HG03558 (cell line): ENCODE data around the gene PPIP5K1.
"Not testable (repeated sequence)": the region's sequence is repeated elsewhere in the genome, so short reads cannot be mapped to it uniquely, and the experiment has no call there.

ENCODE experiments used
- ATAC-seq: cut with Tn5 transposase; IDR thresholded peaks from one replicate; pipeline ENCODE4 v1.9.1; 2021; ENCODE audit warnings: moderate number of reproducible peaks; ENCODE audit not compliant: unreplicated experiment; ENCODE audit errors: extremely low read depth

Gene PPIP5K1

DNA sequence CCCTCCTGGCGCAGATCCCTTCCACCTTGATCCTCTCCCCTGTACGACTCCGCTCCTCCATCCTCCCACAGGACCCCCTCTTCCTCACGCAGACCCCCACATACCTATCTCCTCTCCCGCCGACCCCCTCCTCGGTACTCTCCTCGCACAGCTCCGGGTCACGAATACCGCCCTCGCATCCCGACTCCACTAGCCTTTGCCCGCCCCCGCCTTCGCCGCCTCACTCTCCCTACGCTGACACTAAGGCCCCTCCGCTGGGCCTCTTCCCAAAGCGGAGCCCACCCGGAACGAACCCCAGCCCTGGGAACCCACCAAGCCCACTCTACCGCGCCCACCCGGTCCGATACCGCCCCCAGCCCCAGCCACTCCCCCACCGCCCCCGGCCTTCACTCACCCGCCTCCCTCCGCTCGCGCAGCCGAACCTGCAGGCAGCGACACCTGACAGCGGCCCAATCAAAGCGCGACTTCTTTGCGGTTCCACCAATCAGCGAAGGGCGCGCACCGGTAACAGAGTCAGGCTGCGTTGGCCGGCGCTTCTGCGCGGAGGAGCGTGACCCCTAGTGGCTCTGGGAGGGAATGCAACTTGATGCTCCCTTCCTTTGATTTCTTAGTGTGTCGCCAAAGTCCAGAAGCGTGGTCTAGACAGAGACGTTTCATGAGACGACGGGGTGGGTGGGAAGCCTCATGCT is at the start of gene PPIP5K1:
Gene PPIP5K1, minus strand, starts transcription at position 431 of the 689 bp plus-strand sequence. CDS start 5,704 bp downstream, outside the sequence.
- ATAC-seq: peak; percentile 67

DNA sequence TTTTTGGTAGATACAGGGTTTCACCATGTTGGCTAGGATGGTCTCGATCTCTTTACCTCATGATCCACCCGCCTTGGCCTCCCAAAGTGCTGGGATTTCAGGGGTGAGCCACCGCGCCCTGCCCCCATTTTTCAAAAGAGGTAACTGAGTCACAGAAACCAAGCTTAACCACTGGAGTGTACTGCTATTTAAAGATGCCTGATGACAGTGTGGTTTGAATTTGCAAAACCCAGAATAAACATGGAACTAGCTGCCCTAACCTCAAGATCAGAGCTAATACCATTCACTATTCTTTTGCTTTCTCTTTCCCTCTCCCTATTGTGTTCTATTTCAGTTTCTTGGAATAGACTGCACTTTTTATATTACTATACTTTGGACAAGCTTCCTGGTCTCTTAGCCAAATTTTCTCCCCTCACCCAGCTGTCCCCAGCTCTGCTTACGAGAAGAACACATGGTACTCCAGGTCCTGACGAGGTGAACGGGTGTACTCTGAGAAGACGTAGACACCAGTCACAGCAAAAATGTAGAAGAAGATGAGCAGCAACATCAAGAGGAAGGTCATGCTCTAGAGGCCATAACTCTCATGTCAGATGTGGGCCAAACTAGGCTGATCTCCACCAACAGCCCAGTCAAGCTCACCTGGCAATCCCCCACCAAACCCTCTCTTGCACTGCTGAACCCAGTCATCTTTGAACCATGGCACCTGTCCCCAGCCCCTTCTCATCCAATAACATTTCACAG is 48.6 kb upstream of the PPIP5K1 start:
- not testable (repeated sequence) for ATAC-seq

DNA sequence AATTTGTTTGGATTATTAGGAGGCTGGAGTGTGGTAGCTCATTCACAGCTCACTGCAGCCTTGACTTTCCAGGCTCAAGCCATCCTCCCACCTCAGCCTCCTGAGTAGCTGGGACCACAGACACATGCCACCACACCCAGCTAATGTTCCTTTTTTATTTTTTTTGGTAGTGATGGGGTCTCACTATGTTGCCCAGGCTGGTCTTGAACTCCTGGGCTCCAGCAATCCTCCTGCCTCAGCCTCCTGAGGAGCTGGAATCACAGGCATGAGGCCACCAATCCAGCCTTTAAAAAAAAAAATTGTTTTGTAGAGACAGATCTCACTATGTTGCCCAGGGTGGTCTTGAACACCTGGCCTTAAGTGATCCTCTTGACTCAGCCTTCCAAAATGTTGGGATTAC is 36.9 kb upstream of the PPIP5K1 start:
- ATAC-seq: not testable (repeated sequence)

GRCh38 chr15:43625106-43625505 is 35.1 kb upstream of the PPIP5K1 start:
- no peak for ATAC-seq

- not testable (repeated sequence) for ATAC-seq
Observed at GRCh38 chr15:43622068-43622799, 32.2 kb upstream of the PPIP5K1 start.

DNA sequence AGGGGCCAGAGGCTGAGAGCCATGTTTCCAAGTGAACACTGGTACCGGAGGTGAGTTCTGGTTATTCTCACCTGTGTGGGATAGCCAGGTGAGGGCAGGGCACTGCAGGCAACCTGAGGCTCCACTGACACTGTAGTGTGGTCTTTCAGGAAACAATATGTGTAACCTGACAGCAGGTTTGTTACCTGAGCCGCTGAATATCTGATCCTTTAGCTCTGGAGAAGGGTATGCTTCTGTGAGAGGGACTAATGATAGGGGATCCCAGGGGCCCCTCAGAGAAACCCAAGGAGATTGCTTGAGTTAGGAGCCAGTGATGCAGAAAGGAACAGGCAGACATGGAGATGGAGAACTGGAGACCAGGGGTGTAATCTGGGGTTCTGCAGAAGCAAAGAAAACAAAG is 28.7 kb upstream of the PPIP5K1 start, which contains the start of gene STRC:
Gene STRC, minus strand, starts transcription at position 101 of the 400 bp plus-strand sequence. Its CDS starts 78 bp downstream, at position 23.
- not testable (repeated sequence) for ATAC-seq

GRCh38 chr15:43617750-43618149 is 27.7 kb upstream of the PPIP5K1 start:
- not testable (repeated sequence) for ATAC-seq

- ATAC-seq: not testable (repeated sequence)
Observed at GRCh38 chr15:43602233-43602632, 12.2 kb upstream of the PPIP5K1 start.

DNA sequence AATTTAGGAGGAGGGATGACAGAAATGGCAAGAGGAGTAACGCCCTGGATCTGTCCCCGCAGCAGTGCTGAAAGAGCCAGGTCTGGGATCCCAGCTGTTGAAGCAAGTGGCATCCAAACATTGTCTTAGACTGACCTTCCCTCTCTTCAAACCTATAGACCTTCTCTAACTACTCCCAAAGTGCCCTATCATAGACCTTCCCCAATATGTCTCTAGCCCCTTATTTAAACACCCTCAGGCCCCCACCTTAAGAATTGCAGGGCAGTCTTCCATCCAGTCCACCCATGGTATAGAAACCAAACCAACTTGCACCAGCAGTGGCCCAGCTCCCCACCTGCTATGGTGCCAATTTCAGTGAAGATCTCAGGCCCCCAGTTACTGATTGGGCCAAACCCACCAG is 10.2 kb upstream of the PPIP5K1 start:
- ATAC-seq: not testable (repeated sequence)

- not testable (repeated sequence) for ATAC-seq
Observed at GRCh38 chr15:43599131-43599530, 9.1 kb upstream of the PPIP5K1 start.

DNA sequence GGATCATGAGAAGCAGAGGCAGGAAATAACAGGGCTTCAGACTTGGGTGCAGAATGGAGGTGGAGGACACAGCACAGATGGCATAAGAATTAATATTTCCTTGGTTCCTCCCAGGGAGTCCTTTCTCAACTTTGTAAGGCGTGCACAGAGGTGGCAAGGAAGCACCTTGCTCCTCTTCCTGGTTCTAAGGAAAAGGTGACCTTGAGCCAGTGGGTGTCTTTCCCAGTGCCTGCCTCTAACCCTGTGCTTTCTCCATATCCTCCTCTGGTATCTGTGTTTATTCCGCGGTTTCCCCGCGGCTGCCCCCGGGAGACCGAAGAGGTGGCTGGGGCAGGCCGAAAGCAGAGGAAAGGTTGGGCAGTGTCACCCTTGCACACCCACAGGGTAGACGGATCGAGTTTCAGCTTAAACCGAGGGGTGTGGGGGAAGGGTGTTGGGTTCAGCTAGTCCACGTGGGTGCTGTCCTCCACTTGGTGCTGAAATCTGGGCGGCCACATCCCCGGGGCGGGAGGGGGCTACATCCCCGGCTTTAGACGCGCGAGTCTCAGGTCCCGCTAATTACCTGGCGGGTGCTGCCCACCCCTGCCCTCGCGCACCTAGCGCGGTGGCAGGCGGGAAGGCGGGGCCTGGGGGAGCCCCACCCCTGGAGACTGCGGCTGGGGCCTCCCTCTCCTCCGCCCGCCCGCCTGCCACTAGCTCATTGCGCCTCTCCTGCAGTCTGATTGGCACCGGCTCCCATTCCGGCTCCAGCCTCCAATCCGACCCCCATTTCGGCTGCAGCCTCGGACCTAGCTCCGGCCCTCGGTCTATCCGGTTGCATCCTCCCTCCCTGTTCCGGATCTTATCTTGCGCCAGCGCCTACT is 3.6 kb upstream of the PPIP5K1 start, which contains the start of gene CKMT1B:
Gene CKMT1B, plus strand, starts transcription at position 700 of the 863 bp plus-strand sequence. CDS start 192 bp downstream, outside the sequence.
- ATAC-seq: not testable (repeated sequence)

GRCh38 chr15:43592841-43593240 is 2.8 kb upstream of the PPIP5K1 start:
- not testable (repeated sequence) for ATAC-seq

- ATAC-seq: not testable (repeated sequence)
Observed at GRCh38 chr15:43574607-43575006, 15.4 kb downstream of the PPIP5K1 start.

DNA sequence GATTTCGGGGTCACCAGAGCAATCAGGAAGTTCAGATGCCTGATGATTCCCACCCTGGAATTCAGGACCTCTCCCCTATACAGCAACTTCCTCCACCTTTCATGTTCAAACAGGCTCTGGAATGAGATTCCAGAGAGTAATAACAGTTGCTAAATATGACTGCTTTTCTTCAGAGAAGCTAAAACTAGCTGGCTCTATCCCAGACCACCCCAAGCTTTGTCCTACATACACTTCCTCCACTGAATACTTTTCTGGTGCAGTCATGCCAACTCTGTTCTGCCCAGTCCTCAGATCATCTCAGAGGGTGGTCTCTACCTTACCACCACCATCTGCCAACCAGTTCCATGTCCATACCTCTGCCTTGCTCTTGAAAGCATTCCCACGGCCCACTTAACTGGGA is 23.4 kb downstream of the PPIP5K1 start:
- ATAC-seq: not testable (repeated sequence)

DNA sequence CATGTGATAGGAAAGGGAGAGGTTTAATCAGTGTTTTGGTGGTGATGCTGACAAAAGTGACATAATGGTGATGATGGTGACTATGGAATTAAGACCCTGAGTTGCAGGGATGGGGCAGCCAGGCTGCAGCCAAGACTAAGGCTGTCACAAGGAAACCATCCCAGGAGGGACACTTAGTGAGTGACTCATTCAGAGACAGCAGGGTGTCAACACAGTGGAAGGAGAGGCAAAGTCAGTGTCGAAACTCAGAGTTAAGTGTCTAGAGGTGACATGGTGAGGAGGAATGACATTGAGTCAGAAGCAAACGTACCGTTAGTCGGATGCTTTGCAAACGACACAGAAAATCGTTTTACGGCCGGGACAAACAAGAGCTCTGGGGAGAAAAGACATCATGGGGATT is 26.2 kb downstream of the PPIP5K1 start:
- not testable (repeated sequence) for ATAC-seq

GRCh38 chr15:43562753-43563152 is 27.3 kb downstream of the PPIP5K1 start:
- not testable (repeated sequence) for ATAC-seq

DNA sequence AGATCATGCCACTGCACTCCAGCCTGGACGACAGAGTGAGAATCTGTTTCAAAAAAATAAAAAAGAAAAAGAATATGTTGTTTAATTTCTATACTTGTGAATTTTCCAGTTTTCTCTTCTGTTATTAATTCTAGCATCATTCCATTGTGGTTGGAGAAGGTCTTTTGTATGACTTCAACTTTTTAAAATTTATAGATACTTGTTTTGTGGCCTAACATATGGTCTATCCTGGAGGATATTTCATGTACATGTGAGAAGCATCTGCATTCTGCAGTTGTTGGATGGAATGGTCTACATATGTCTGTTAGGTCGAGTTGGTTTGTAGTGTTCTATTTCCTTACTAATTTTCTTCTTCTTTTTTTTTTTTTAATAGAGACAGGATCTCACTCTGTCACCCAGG is 37.0 kb downstream of the PPIP5K1 start:
- ATAC-seq: no peak

DNA sequence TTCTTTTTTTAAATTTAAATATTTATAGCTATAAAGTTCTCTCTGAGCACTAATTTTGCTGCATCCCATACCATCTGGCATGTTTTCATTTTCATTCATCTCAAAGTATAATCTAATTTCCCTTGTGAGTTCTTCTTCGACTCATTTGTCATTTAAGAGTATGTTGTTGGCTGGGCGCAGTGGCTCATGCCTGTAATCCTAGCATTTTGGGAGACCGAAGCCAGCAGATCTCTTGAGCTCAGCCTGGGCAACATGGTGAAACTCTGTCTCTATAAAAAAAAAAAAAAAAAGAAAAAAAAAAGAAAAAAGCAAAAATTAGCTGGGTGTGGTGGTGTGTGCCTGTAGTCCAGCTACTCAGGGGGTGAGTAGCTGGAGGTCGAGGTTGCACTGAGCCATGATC is 37.8 kb downstream of the PPIP5K1 start:
- no peak for ATAC-seq

DNA sequence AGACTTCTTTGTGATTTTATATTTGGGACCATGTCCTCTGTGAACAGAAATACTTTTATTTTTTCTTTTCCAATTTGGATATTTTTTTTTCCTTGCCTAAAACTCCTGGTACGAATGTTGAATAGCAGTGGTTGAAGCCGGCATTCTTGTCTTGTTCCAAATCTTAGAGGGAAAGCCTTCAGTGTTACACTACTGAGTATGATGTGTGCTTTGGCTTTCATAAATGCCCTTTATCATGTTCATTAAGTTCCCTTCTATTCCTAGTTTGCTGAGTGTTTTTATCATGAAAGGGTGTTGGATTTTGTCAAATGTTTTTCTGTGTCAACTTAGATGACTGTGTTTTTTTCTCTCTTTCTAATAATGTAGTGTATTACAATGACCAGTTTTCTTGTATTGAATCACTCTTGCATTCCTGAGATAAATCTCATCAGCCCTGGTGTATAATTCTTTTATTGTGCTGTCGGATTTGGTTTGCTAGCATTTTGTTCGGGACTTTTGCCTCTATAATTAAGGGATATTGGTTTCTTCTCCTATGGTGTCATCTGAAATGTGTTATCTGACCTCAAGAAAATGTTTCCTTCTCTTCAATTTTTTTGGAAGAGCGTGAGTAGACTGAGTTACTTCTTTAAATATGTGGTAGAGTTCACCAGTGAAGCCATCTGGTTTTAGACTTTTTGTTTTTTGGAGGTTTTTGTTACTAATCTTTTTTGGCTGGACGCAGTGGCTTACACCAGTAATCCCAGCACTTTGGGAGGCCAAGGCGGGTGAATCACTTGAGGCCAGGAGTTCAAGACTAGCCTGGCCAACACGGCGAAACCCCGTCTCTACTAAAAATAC is 39.3 kb downstream of the PPIP5K1 start:
- no peak for ATAC-seq
